Mesenchymal stem cell (in vitro differentiated cells and primary cell): ENCODE data around the gene ADI1.
A peak's percentile ranks its signal among the peaks of the same experiment; 100 is the strongest.

Experiments
- DNase-seq: peaks from one replicate; pipeline ENCODE4 v3.0.0-alpha.2; 2013
- H2AFZ ChIP-seq: one replicate; pipeline ENCODE4 v1.6.1; 2013; ENCODE audit warnings: low read depth, mild to moderate bottlenecking, control low read depth, inconsistent platforms, low read length, moderate library complexity
- H2AK5ac ChIP-seq: 2 replicates; pipeline ENCODE4 v1.6.1; 2013; ENCODE audit warnings: low read length, moderate library complexity, mild to moderate bottlenecking, inconsistent platforms; ENCODE audit not compliant: severe bottlenecking
- H2BK120ac ChIP-seq: one replicate; pipeline ENCODE4 v1.6.1; 2013; ENCODE audit warnings: low read depth, mild to moderate bottlenecking, inconsistent platforms, low read length, moderate library complexity
- H2BK12ac ChIP-seq, 2 experiments: one replicate each; pipeline ENCODE4 v1.6.1; 2013; ENCODE audit warnings: inconsistent platforms in 2 of 2, low read length in 2 of 2, mild to moderate bottlenecking in 2 of 2, moderate library complexity in 2 of 2, control low read depth in 1 of 2
- H2BK15ac ChIP-seq: one replicate; pipeline ENCODE4 v1.6.1; 2013; ENCODE audit warnings: mild to moderate bottlenecking, low read depth, inconsistent platforms; ENCODE audit not compliant: poor library complexity, severe bottlenecking
- H2BK5ac ChIP-seq: 2 replicates; pipeline ENCODE4 v1.6.1; 2013; ENCODE audit warnings: low read depth, mild to moderate bottlenecking, low read length, control low read depth, inconsistent platforms; ENCODE audit not compliant: poor library complexity, severe bottlenecking
- H3K14ac ChIP-seq, 2 experiments: one replicate each; pipeline ENCODE4 v1.6.1; 2013; ENCODE audit warnings: inconsistent platforms in 2 of 2, low read length in 2 of 2, control low read depth in 1 of 2, mild to moderate bottlenecking in 1 of 2, moderate library complexity in 1 of 2
- H3K18ac ChIP-seq, 2 experiments: one replicate each; pipeline ENCODE4 v1.6.1; 2013; ENCODE audit warnings: inconsistent platforms in 2 of 2, low read length in 2 of 2, control low read depth in 1 of 2, low read depth in 1 of 2, mild to moderate bottlenecking in 1 of 2
- H3K23ac ChIP-seq, 2 experiments: one replicate each; pipeline ENCODE4 v1.6.1; 2013; ENCODE audit warnings: inconsistent platforms in 2 of 2, low read length in 2 of 2, mild to moderate bottlenecking in 2 of 2, moderate library complexity in 2 of 2, control low read depth in 1 of 2
- H3K27ac ChIP-seq: 2 replicates; pipeline ENCODE4 v1.5.1; 2013; ENCODE audit warnings: mild to moderate bottlenecking, moderate library complexity, low read length, control low read depth, inconsistent platforms; ENCODE audit not compliant: poor library complexity, severe bottlenecking
- H3K27me3 ChIP-seq, 2 experiments: 2 replicates each; pipeline versions ENCODE4 v1.6.1 to v1.7.0; 2013; ENCODE audit warnings: low read length in 2 of 2, mild to moderate bottlenecking in 2 of 2, moderate library complexity in 2 of 2, control low read depth in 1 of 2, inconsistent platforms in 1 of 2; ENCODE audit not compliant: control insufficient read depth in 1 of 2, insufficient read depth in 1 of 2
- H3K36me3 ChIP-seq, 2 experiments: 2 replicates each; pipeline versions ENCODE4 v1.6.1 to v1.7.0; 2013; ENCODE audit warnings: low read length in 2 of 2, control low read depth in 1 of 2, inconsistent platforms in 1 of 2, low read depth in 1 of 2, mild to moderate bottlenecking in 1 of 2; ENCODE audit not compliant: insufficient read depth in 2 of 2, control insufficient read depth in 1 of 2
- H3K4ac ChIP-seq, 2 experiments: one replicate each; pipeline ENCODE4 v1.6.1; 2013; ENCODE audit warnings: inconsistent platforms in 2 of 2, low read length in 2 of 2, mild to moderate bottlenecking in 2 of 2, moderate library complexity in 2 of 2, control low read depth in 1 of 2, low read depth in 1 of 2
- H3K4me1 ChIP-seq: 2 replicates; pipeline ENCODE4 v1.6.1; 2013; ENCODE audit warnings: low read depth, low read length, control low read depth; ENCODE audit not compliant: control insufficient read depth, insufficient read depth
- H3K4me2 ChIP-seq: 2 replicates; pipeline ENCODE4 v1.6.1; 2013; ENCODE audit warnings: low read length, mild to moderate bottlenecking, inconsistent platforms; ENCODE audit not compliant: poor library complexity, severe bottlenecking
- H3K4me3 ChIP-seq, 2 experiments: 2 replicates each; pipeline versions ENCODE4 v1.5.1 to v1.7.0; 2013; ENCODE audit warnings: low read length in 2 of 2, mild to moderate bottlenecking in 2 of 2, control low read depth in 1 of 2, low read depth in 1 of 2; ENCODE audit not compliant: insufficient read depth in 1 of 2
- H3K79me1 ChIP-seq: replicated peaks from 2 replicates; pipeline ENCODE4 v1.6.1; 2013; ENCODE audit warnings: mild to moderate bottlenecking, control low read depth, low read length, inconsistent platforms; ENCODE audit not compliant: poor library complexity, severe bottlenecking
- H3K9ac ChIP-seq: 2 replicates; pipeline ENCODE4 v1.7.0; 2013; ENCODE audit warnings: mild to moderate bottlenecking, low read length, moderate library complexity
- H3K9me3 ChIP-seq: 2 replicates; pipeline ENCODE4 v1.7.0; 2013; ENCODE audit warnings: mild to moderate bottlenecking, low read length; ENCODE audit not compliant: control insufficient read depth
- H4K8ac ChIP-seq: one replicate; pipeline ENCODE4 v1.6.1; 2013; ENCODE audit warnings: inconsistent platforms, mild to moderate bottlenecking, low read length, moderate library complexity
- H4K91ac ChIP-seq: one replicate; pipeline ENCODE4 v1.6.1; 2013; ENCODE audit warnings: mild to moderate bottlenecking, low read length, inconsistent platforms
- WGBS: methylation state at CpG from one replicate; pipeline ENCODE4 v1.1.7; 2013; ENCODE audit warnings: mixed read lengths; 5-methylcytosine and 5-hydroxymethylcytosine counted together

Gene ADI1

GRCh38 chr2:3504741-3505140 is 14.6 kb downstream of the ADI1 start:
- Histone ChIP-seq H3K4me1 (peaks cover 1% of the 10 kb centered on the region), H4K91ac (no peak overlapping the region), H3K23ac (no peak overlapping the region), H2BK120ac (no peak overlapping the region), H3K9me3 (no peaks in the 10 kb centered on the region), H2BK12ac (no peak overlapping the region), H2BK15ac (no peak overlapping the region), H2BK5ac (no peak overlapping the region), H3K4ac (no peak overlapping the region), H3K27me3 (no peaks in the 10 kb centered on the region), H3K4me2 (no peak overlapping the region), H3K36me3 (peaks cover 29 to 71% of the 10 kb centered on the region in 2 experiments), H3K4me3 (no peak overlapping the region), H3K9ac (no peak overlapping the region), H2AK5ac (no peak overlapping the region), H3K18ac (no peak overlapping the region), H3K79me1 (peaks cover 22% of the 10 kb centered on the region), H3K14ac (no peak overlapping the region), H2AFZ (no peak overlapping the region), H4K8ac (no peak overlapping the region), H3K27ac (no peak overlapping the region)
- no peak for DNase-seq
- WGBS, result 99% methylated on average over 5 of the region's 5 CpGs

- DNase-seq, result no peak
- Histone ChIP-seq H2BK5ac (no peak overlapping the region), H3K4me2 (no peak overlapping the region), H3K23ac (no peak overlapping the region), H2BK15ac (no peak overlapping the region), H2BK12ac (no peak overlapping the region), H3K36me3 (peaks cover 35 to 79% of the 10 kb centered on the region in 2 experiments), H3K27ac (no peak overlapping the region), H2AK5ac (no peak overlapping the region), H3K9ac (no peak overlapping the region), H2BK120ac (no peak overlapping the region), H3K27me3 (no peaks in the 10 kb centered on the region), H3K14ac (no peak overlapping the region), H3K4me3 (no peak overlapping the region), H2AFZ (no peak overlapping the region), H3K18ac (no peak overlapping the region), H3K4ac (no peak overlapping the region), H3K4me1 (peaks cover 1% of the 10 kb centered on the region), H4K91ac (no peak overlapping the region), H4K8ac (no peak overlapping the region), H3K79me1 (peaks cover 20% of the 10 kb centered on the region), H3K9me3 (no peaks in the 10 kb centered on the region)
- WGBS, result 93% methylated on average over 13 of the region's 13 CpGs
Measured at GRCh38 chr2:3503483-3503882, 15.8 kb downstream of the ADI1 start.

GRCh38 chr2:3503046-3503445 is 16.3 kb downstream of the ADI1 start:
- Histone ChIP-seq H3K36me3 (peaks cover 36 to 83% of the 10 kb centered on the region in 2 experiments), H2BK15ac (no peak overlapping the region), H2BK12ac (peak overlapping the region in 1 of 2 experiments; percentile 29), H3K4ac (no peak overlapping the region), H4K8ac (no peak overlapping the region), H3K23ac (no peak overlapping the region), H3K4me1 (peaks cover 1% of the 10 kb centered on the region), H3K27ac (no peak overlapping the region), H2BK5ac (no peak overlapping the region), H2AFZ (no peak overlapping the region), H3K4me3 (no peak overlapping the region), H3K79me1 (peaks cover 20% of the 10 kb centered on the region), H2BK120ac (no peak overlapping the region), H3K4me2 (no peak overlapping the region), H2AK5ac (no peak overlapping the region), H3K27me3 (no peaks in the 10 kb centered on the region), H3K18ac (no peak overlapping the region), H3K9ac (no peak overlapping the region), H3K14ac (peak overlapping the region in 1 of 2 experiments; percentile 91), H3K9me3 (no peaks in the 10 kb centered on the region), H4K91ac (no peak overlapping the region)
- 90% methylated on average over 14 of the region's 14 CpGs for WGBS
- no peak for DNase-seq

- Histone ChIP-seq H3K18ac (no peak overlapping the region), H3K4me3 (no peak overlapping the region), H2BK12ac (no peak overlapping the region), H3K14ac (no peak overlapping the region), H2AK5ac (no peak overlapping the region), H4K91ac (no peak overlapping the region), H3K4me1 (no peaks in the 10 kb centered on the region), H2BK120ac (no peak overlapping the region), H3K79me1 (peaks cover 20% of the 10 kb centered on the region), H2AFZ (no peak overlapping the region), H3K27ac (no peak overlapping the region), H3K4ac (no peak overlapping the region), H3K23ac (no peak overlapping the region), H3K27me3 (no peaks in the 10 kb centered on the region), H3K9me3 (no peaks in the 10 kb centered on the region), H2BK5ac (no peak overlapping the region), H3K9ac (no peak overlapping the region), H3K36me3 (peaks cover 42 to 84% of the 10 kb centered on the region in 2 experiments), H2BK15ac (no peak overlapping the region), H4K8ac (no peak overlapping the region), H3K4me2 (no peak overlapping the region)
- 96% methylated on average over 32 of the region's 34 CpGs for WGBS
- no peak for DNase-seq
Measured at GRCh38 chr2:3500326-3500899, 18.9 kb downstream of the ADI1 start.
